Measurements from ENCODE around the gene SNX5.

SNX5 gene

DNA sequence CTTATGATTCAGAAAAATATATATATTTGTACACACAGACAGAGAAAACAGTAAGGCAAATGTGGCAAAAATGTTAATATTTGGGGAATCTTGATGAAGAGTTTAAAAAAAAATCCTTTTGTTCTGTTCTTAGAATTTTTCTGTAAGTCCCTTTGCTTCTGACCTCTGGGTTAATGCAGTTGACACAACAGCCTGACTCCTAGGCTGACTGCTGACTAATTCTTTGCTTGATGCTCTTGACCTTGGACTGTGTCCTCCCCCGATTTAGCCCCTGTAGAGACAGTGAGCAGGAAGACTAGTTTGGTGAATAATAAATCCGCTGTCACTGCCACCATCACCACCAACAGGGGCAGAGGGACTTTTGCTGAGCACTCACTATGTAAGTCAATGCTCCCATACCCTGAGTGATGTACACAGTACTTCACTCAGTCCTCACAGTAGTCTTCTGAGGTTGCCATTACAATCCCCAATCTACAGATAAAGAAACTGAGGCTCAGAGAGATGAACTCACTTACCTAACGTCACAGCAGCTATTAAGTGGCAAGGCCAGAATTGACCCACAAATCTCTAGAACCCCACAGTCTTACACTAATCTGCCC is 71.7 kb downstream of the SNX5 start:
- Mint-ChIP-seq H3K4me1 (ENCODE audit: low read depth) (peaks cover 42% of the 10 kb centered on the region), H3K27me3 (peaks cover 37% of the 10 kb centered on the region), H3K36me3 (ENCODE audit: low read depth) (no peaks in the 10 kb centered on the region), H3K4me3 (no peak overlapping the region), H3K27ac (no peak overlapping the region), H3K9me3 (no peaks in the 10 kb centered on the region)
- intact Hi-C loops (cut with micrococcal nuclease): loop anchor here (10.0 kb wide), 1 partner anchor 392 kb away; no protein-coding TSS in a partner anchor

DNA sequence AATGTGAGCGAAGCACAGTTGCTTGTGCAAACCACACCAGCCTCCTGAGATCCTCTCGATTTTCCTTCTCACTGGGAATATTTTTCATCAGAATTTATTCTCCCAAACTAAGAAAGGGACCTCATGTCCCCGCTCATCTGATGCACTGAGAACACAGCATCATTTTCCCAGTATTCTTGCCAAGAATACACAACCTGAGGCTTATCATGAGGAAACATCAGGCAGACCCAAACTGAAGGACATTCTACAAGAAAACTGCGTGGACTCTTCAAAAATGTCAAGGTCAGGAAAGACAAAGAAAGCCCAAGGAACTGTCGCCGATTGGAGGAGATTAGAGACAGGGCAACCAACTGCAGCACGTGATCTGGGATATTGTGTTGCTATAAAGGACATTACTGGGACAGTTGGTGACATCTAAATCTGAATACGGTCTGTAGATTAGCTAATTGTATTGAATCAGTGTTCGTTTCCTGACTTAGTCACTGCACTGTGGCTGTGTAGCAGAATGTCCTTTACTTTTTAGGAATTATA is 72.3 kb downstream of the SNX5 start:
- H3K27ac Mint-ChIP-seq: peak overlapping the region; percentile 78
- H3K36me3 Mint-ChIP-seq (ENCODE audit: low read depth): no peaks in the 10 kb centered on the region
- peaks cover 40% of the 10 kb centered on the region for H3K27me3 Mint-ChIP-seq
- no peaks in the 10 kb centered on the region for H3K9me3 Mint-ChIP-seq
- peak overlapping the region; percentile 75 for H3K4me3 Mint-ChIP-seq
- H3K4me1 Mint-ChIP-seq (ENCODE audit: low read depth): peaks cover 45% of the 10 kb centered on the region
- intact Hi-C loops (cut with micrococcal nuclease): loop anchor here (10.0 kb wide), 1 partner anchor 391 kb away; no protein-coding TSS in a partner anchor

DNA sequence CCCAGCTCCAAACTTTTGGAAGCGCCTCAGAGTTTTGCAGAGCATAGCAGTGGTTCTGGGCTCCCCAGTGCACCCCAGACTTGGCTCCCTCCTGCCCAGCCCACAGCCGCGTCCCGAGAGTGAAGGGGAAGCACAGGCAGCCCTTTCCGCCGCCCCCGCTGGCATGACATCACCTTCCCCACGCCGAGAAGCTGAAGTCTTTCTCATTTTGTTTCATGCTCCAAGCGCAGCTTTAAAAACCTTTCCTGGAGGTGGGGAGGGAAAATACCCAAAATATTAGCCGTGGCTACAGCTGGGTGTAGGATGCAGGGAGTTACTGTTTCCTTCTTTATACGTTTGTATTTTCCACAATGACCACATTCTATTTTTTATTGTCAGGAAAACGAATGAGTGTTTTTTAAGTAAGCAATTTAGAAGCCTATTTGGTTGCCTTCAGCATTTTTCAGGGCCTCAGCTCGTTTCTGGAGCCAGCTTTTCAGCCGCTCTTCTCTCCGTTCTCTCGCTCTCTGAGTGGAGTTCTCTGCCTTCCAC is 72.9 kb downstream of the SNX5 start:
- intact Hi-C loops (cut with micrococcal nuclease): loop anchor here (10.0 kb wide), 1 partner anchor 391 kb away; no protein-coding TSS in a partner anchor
- Mint-ChIP-seq H3K27me3 (peaks cover 40% of the 10 kb centered on the region), H3K9me3 (peaks cover under 1% of the 10 kb centered on the region), H3K4me1 (ENCODE audit: low read depth) (peaks cover 45% of the 10 kb centered on the region), H3K4me3 (peak overlapping the region; percentile 75), H3K36me3 (ENCODE audit: low read depth) (no peaks in the 10 kb centered on the region), H3K27ac (peak overlapping the region; percentile 78)

DNA sequence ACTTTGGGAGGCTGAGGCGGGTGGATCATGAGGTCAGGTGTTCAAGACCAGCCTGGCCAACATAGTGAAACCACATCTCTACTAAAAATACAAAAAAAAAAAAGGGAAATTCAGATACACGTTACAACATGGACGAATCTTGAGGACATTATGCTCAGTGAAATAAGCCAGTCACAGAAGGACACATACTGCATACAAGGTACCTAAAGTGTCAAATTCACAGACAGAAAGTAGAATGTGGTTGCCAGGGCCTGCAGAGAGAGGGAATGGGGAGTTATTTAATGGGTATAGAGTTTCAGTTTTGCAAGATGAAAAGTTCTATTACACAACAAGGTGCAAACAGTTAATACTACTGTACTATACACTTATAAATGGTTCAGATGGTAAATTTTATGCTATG is 75.1 kb downstream of the SNX5 start:
- Mint-ChIP-seq H3K9me3 (peaks cover 22% of the 10 kb centered on the region), H3K27ac (no peak overlapping the region), H3K27me3 (peaks cover 41% of the 10 kb centered on the region), H3K36me3 (ENCODE audit: low read depth) (no peaks in the 10 kb centered on the region), H3K4me3 (no peak overlapping the region), H3K4me1 (ENCODE audit: low read depth) (peaks cover 45% of the 10 kb centered on the region)
- intact Hi-C loops (cut with micrococcal nuclease): loop anchor here (10.0 kb wide), 1 partner anchor 389 kb away; no protein-coding TSS in a partner anchor

DNA sequence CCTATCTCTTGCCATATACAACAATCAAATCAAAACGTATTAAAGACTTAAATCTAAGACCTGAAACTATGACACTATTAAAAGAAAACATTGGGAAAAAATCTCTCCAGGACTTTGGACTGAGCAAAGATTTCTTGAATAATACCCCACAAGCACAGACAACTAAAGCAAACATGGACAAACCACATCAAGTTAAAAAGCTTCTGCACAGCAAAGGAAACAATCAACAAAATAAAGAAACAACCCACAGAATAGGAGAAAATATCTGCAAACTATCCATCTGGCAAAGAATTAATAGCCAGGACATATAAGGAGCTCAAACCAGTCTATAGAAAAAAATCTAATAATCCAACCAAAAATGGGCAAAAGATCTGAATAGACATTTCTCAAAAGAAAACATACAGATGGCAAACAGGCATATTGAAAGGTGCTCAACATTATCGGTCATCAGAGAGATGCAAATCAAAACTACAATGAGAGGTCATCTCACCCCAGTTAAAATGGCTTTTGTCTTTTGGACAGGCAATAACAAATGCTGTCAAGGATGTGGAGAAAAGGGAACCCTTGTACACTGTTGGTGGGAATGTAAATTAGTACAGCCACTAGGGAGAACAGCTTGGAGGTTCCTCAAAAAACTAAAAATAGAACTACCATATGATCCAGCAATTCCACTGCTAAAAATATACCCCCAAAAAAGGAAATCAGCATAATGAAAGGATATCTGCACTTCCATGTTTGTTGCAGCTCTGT is 76.2 kb downstream of the SNX5 start:
- H3K4me3 Mint-ChIP-seq: no peak overlapping the region
- intact Hi-C loops (cut with micrococcal nuclease): loop anchor here (10.0 kb wide), 1 partner anchor 388 kb away; no protein-coding TSS in a partner anchor
- peaks cover 49% of the 10 kb centered on the region for H3K27me3 Mint-ChIP-seq
- H3K27ac Mint-ChIP-seq: no peak overlapping the region
- peaks cover 22% of the 10 kb centered on the region for H3K9me3 Mint-ChIP-seq
- H3K4me1 Mint-ChIP-seq (ENCODE audit: low read depth): peaks cover 45% of the 10 kb centered on the region
- no peaks in the 10 kb centered on the region for H3K36me3 Mint-ChIP-seq (ENCODE audit: low read depth)

All from dendritic cell treated with granulocyte-macrophage colony-stimulating factor and Interleukin-4, amounts not matched to agents 40 ng/mL and 50 ng/mL, for 4 days (primary cell).